Limb (tissue), 2 donors: ENCODE results near the gene MIB2.

Experiments used
- DNase-seq, 2 donors: peaks; one replicate each; pipeline ENCODE4 v3.0.0-alpha.2; 2016; ENCODE audit errors: extremely low spot score in 2 of 2

MIB2 gene

DNA sequence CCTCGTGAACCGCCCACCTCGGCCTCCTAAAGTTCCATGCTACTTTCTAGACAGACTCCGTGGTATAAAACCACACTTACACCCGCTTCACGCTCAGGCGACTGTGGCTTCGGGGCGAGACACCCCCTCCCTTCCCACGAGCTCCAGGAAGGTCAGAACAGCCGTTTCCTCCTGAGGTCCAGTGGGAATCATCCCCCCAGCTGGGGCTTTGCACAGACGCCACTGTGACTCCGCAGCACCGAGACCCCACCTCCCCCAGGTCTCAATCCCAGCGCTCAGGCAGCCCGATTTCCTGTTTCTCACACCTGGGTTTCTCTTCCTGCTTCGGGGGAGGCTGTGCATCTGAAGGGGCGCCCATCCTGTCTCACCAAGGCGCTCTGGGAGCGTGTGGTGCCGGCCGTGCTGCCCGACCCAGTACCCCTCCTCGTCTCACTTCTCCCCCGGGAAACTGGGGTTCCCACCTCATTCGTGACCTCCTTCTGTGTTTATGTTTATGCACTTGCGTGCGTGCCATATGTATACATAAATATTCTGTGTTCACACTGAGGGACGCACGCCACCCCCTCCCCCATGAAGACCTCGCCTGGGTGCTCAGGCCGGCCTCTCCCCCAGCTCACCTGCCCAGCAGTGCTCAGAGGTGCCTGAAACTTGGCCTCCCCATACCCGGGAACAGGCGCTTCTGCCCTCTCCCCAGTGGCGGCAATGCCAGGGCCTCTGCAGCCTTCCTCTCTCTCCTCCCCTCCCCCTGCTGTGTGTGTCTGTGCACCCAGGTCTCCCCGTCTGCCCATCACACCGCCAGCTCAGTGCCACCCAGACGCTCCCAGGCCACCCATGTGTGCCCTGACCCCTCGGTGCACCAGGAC lies 62.6 kb downstream of the MIB2 start:
- no peak for DNase-seq

DNA sequence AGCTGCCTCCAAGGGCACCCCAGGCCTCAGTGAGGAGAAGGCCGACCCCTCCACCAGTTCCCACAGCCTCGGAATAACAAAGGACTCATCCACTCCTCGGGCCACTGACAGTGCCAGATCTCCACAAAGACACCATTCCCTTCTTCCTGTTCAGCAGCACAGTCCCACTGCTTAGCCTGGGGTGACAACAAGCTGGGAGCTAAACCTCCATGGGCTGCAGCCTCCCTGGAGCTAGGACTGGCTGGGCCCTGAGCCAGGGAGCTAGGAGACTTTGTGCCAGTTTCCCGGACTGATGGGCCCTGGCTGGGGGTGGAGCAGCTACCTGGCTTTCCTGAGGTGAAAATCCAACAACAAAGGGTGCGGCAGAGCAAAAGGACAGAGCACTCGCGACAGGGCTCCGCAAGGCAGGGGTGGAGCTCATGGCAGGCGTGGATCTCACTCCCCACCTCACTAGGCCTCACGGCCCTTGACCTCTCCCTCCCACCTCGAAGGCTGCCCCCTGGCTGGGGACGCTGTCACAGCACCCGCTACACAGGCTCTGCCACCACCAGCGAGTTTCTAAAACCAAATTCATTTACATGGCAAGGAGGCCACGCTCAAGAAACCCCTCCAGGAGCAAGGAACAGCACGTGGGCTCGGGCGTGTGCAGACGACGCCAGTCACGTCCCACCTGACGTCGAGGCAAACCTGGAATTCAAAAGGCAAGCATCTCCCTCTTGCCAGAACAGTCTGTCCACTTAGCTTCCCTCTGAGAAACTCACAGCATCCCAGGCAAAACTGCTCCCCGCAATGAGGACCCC lies 63.5 kb downstream of the MIB2 start:
- DNase-seq = no peak
